K562 (cell line): ENCODE results near the gene MXRA7. TPM values are rescaled to one million over a fixed set of nuclear protein-coding genes. Genes with fewer than 3 reads are reported as not detected.
A peak's percentile ranks its signal among the peaks of the same experiment; 100 is the strongest.

Experiments used
- AFF1 ChIP-seq, 2 experiments: fragments of 450-650 bp; IDR thresholded peaks; 2 replicates each; pipeline ENCODE4 v1.6.1; 2018; ENCODE audit warnings: mild to moderate bottlenecking in 2 of 2, low read depth in 1 of 2; ENCODE audit not compliant: partially characterized antibody in 2 of 2
- ARHGAP35 ChIP-seq: fragments of 450-650 bp; IDR thresholded peaks from 2 replicates; pipeline ENCODE4 v1.6.1; 2018; ENCODE audit not compliant: partially characterized antibody
- ARID2 ChIP-seq: fragments of 450-650 bp; IDR thresholded peaks from 2 replicates; pipeline ENCODE4 v1.6.1; 2017; ENCODE audit warnings: antibody characterized with exemption, mild to moderate bottlenecking
- CREB1 ChIP-seq, 2 experiments: sonication (generic) in 1 of 2; formaldehyde crosslinking in 1 of 2; IDR thresholded peaks; 2 replicates each; pipeline versions ENCODE4 v1.6.1 to v1.8.0; 2012 to 2022; ENCODE audit warnings: inconsistent platforms in 1 of 2, mild to moderate bottlenecking in 1 of 2, missing genetic modification reagents in 1 of 2, moderate library complexity in 1 of 2
- CREB5 ChIP-seq: fragments of 250-450 bp; sonication (Bioruptor Pico); IDR thresholded peaks from 2 replicates; pipeline ENCODE4 v1.5.0; 2020; ENCODE audit warnings: mild to moderate bottlenecking
- MCM3 ChIP-seq: fragments of 450-650 bp; IDR thresholded peaks from 2 replicates; pipeline ENCODE4 v1.6.1; 2016
- NR3C1 ChIP-seq: sonication (generic); formaldehyde crosslinking; IDR thresholded peaks from 2 replicates; pipeline ENCODE4 v1.8.1; 2022; ENCODE audit warnings: missing genetic modification reagents
- RFX7 ChIP-seq: fragments of 250-450 bp; sonication (Bioruptor Pico); IDR thresholded peaks from 2 replicates; pipeline ENCODE4 v1.5.1; 2021; ENCODE audit warnings: mild to moderate bottlenecking
- ZNF12 ChIP-seq: sonication (generic); formaldehyde crosslinking; IDR thresholded peaks from 2 replicates; pipeline ENCODE4 v1.4.0; 2020; ENCODE audit warnings: mild to moderate bottlenecking, missing genetic modification reagents
- ZNF121 ChIP-seq: sonication (generic); formaldehyde crosslinking; conservative IDR thresholded peaks from 2 replicates; pipeline ENCODE4 v1.8.0; 2022; ENCODE audit warnings: missing genetic modification reagents
- ZNF609 ChIP-seq: sonication (generic); formaldehyde crosslinking; IDR thresholded peaks from 2 replicates; pipeline ENCODE4 v1.8.1; 2023; ENCODE audit warnings: missing genetic modification reagents, mild to moderate bottlenecking, borderline replicate concordance
- ZNF655 ChIP-seq: fragments of 250-450 bp; sonication (Bioruptor Pico); IDR thresholded peaks from 2 replicates; pipeline ENCODE4 v1.5.0; 2021
- ZNF707 ChIP-seq: fragments of 250-450 bp; sonication (Bioruptor Pico); conservative IDR thresholded peaks from 2 replicates; pipeline ENCODE4 v1.8.0; 2022; ENCODE audit warnings: inconsistent platforms, mild to moderate bottlenecking, moderate library complexity
- polyA plus RNA-seq, 8 experiments: library from polyadenylated mRNA; depleted of rRNA in 4 of 8; stranded (reverse) in 5 of 8; unstranded in 3 of 8; fragments of >200 nt; fragmentation: Nextera tagmentation in 2 of 8; fragmentation: Illumina TruSeq in 1 of 8; extraction: Ambion mirVana in 2 of 8; extraction: Trizol in 1 of 8; gene quantifications; 2 replicates each; pipeline versions ENCODE4 v1.2.1 to v1.2.3, GENCODE V29; 2011 to 2014; ENCODE audit warnings: inconsistent platforms in 1 of 8, missing spikeins in 1 of 8
- total RNA-seq, 7 experiments: library from RNA; depleted of rRNA in 6 of 7; stranded (reverse); fragments of >200 nt in 6 of 7; fragmentation: Illumina TruSeq in 2 of 7; extraction: Trizol in 2 of 7; gene quantifications; 2 replicates each; pipeline versions ENCODE4 v1.2.1 to v1.2.3, GENCODE V29; 2011 to 2021; ENCODE audit warnings: low replicate concordance in 1 of 7

MXRA7 gene
- total and polyA plus RNA-seq, 9 of the 15 experiments (the other 6 are each of a cell fraction or from before 2014, with no cell fraction given): 2.6 to 38.4 (median 14.3) TPM

GRCh38 chr17:76737082-76737675 is 26.4 kb upstream of the MXRA7 start, which contains the start of gene SRSF2 (continued):
- TF ChIP-seq ZNF609 (CRISPR knock-in tag) (peak; percentile 86), ZNF121 (CRISPR knock-in tag) (no peak), ZNF655 (CRISPR knock-in tag) (no peak), ZNF707 (no peak), ZNF12 (CRISPR knock-in tag) (no peak; the same call in 1 of the 2 replicates), NR3C1 (CRISPR knock-in tag) (peak; percentile 80), ARID2 (no peak), ARHGAP35 (peak; percentile 46), MCM3 (no peak), AFF1 (IDR thresholded peaks at IDR 0.05; ENCODE audit: low read depth in 1 of 2, partially characterized antibody in 2 of 2) (peak in 1 of 2 experiments; percentile 71), CREB1 (IDR thresholded peaks at IDR 0.05) (no peak; the same call in 1 of the 2 replicates), CREB1 (CRISPR knock-in tag; IDR thresholded peaks at IDR 0.05) (peak; percentile 2; the same call in 1 of the 2 replicates), CREB5 (CRISPR knock-in tag) (peak; percentile 48; the same call in 1 of the 2 replicates), RFX7 (peak; percentile 81; the same call in 1 of the 2 replicates)
